Measurements from ENCODE around the gene SSH2. TPM values are rescaled to one million over a fixed set of nuclear protein-coding genes. Genes with fewer than 3 reads are reported as not detected.
"Not testable (repeated sequence)": the region's sequence is repeated elsewhere in the genome, so short reads cannot be mapped to it uniquely, and the experiment has no call there.

The SSH2 gene
- total RNA-seq, 1 experiment from 2014 or later: 8.5 TPM

GRCh38 chr17:29787995-29788394 is 142.0 kb downstream of the SSH2 start:
- Histone ChIP-seq H3K4me1 (ENCODE audit: insufficient read depth, low read length) (peaks cover 10% of the 10 kb centered on the region), H3K79me2 (ENCODE audit: low read length) (no peaks in the 10 kb centered on the region), H3K4me3 (ENCODE audit: low read length) (no peak overlapping the region), H2AFZ (ENCODE audit: low read length) (no peak overlapping the region), H3K36me3 (ENCODE audit: low read depth, low read length) (no peaks in the 10 kb centered on the region), H3K27me3 (ENCODE audit: low read length) (no peaks in the 10 kb centered on the region), H3K9me2 (replicated peaks; ENCODE audit: low read length) (no peaks in the 10 kb centered on the region), H3F3A (ENCODE audit: low read length, unreplicated experiment) (no peaks in the 10 kb centered on the region), H4K20me1 (ENCODE audit: low read length) (no peaks in the 10 kb centered on the region), H3K27ac (ENCODE audit: low read length) (no peak overlapping the region), H3K9me3 (ENCODE audit: low read length) (no peaks in the 10 kb centered on the region), H3K9ac (ENCODE audit: low read length) (no peak overlapping the region), H3K4me2 (ENCODE audit: low read length) (no peak overlapping the region)
- ChIA-PET POLR2A (ENCODE audit: unreplicated experiment) (no interaction called here), CTCF (no interaction called here)
- DNase-seq (no peak), ATAC-seq (no peak)
- TF ChIP-seq CTCF (conservative IDR thresholded peaks at IDR 0.05; ENCODE audit: low read depth, low read length) (no peak), EZH2phosphoT487 (IDR thresholded peaks at IDR 0.05; ENCODE audit: borderline replicate concordance, low read length) (no peak), EZH2 (IDR thresholded peaks at IDR 0.05; ENCODE audit: low read length, unreplicated experiment) (no peak)
- intact Hi-C loops (cut with micrococcal nuclease): no loop called here
- no TSS peak for BruUV-seq (replicated peaks)

- no TSS peak for BruUV-seq (replicated peaks)
- Histone ChIP-seq H3K9me3 (ENCODE audit: low read length) (no peaks in the 10 kb centered on the region), H3K4me2 (ENCODE audit: low read length) (no peak overlapping the region), H4K20me1 (ENCODE audit: low read length) (no peaks in the 10 kb centered on the region), H3K4me3 (ENCODE audit: low read length) (no peak overlapping the region), H3K9me2 (replicated peaks; ENCODE audit: low read length) (no peaks in the 10 kb centered on the region), H3K27me3 (ENCODE audit: low read length) (no peaks in the 10 kb centered on the region), H2AFZ (ENCODE audit: low read length) (no peak overlapping the region), H3K79me2 (ENCODE audit: low read length) (no peaks in the 10 kb centered on the region), H3K4me1 (ENCODE audit: insufficient read depth, low read length) (peaks cover 10% of the 10 kb centered on the region), H3K36me3 (ENCODE audit: low read depth, low read length) (no peaks in the 10 kb centered on the region), H3K27ac (ENCODE audit: low read length) (no peak overlapping the region), H3F3A (ENCODE audit: low read length, unreplicated experiment) (no peaks in the 10 kb centered on the region), H3K9ac (ENCODE audit: low read length) (no peak overlapping the region)
- DNase-seq (no peak), ATAC-seq (no peak)
- no peak for TF ChIP-seq EZH2phosphoT487 (IDR thresholded peaks at IDR 0.05; ENCODE audit: borderline replicate concordance, low read length)
- no peak for TF ChIP-seq EZH2 (IDR thresholded peaks at IDR 0.05; ENCODE audit: low read length, unreplicated experiment)
- TF ChIP-seq CTCF (conservative IDR thresholded peaks at IDR 0.05; ENCODE audit: low read depth, low read length): no peak
- ChIA-PET POLR2A (ENCODE audit: unreplicated experiment) (no interaction called here), CTCF (no interaction called here)
- intact Hi-C loops (cut with micrococcal nuclease): no loop called here
These were observed 147.1 kb downstream of the SSH2 start for GRCh38 chr17:29782917-29783316.

- H3K27ac ChIP-seq (ENCODE audit: low read length); H3K4me1 ChIP-seq (ENCODE audit: insufficient read depth, low read length); H3K4me2 ChIP-seq (ENCODE audit: low read length); H3K9ac ChIP-seq (ENCODE audit: low read length); H3K36me3 ChIP-seq (ENCODE audit: low read depth, low read length); H3K27me3 ChIP-seq (ENCODE audit: low read length); H3K79me2 ChIP-seq (ENCODE audit: low read length); POLR2A ChIA-PET (ENCODE audit: unreplicated experiment); DNase-seq; BruUV-seq (replicated peaks); ATAC-seq; H3F3A ChIP-seq (ENCODE audit: low read length, unreplicated experiment); H4K20me1 ChIP-seq (ENCODE audit: low read length); H3K4me3 ChIP-seq (ENCODE audit: low read length); H3K9me3 ChIP-seq (ENCODE audit: low read length); H3K9me2 ChIP-seq (replicated peaks; ENCODE audit: low read length); H2AFZ ChIP-seq (ENCODE audit: low read length): not testable (repeated sequence)
- CTCF ChIA-PET: interaction anchor here (0.5 to 1.6 kb wide), 5 partner anchors 29 to 163 kb away, joined by 3 to 38 read pairs (median 4); no protein-coding TSS in a partner anchor
- intact Hi-C loops (cut with micrococcal nuclease): loop anchor here (1.0 kb wide), 1 partner anchor 140 kb away; no protein-coding TSS in a partner anchor
These were observed 150.2 kb downstream of the SSH2 start for GRCh38 chr17:29779812-29780190.

Data from PC-3 (cell line).